ENCODE data around the gene IGF1R.

IGF1R gene

GRCh38 chr15:98703126-98703685 lies 54.9 kb downstream of the IGF1R start:
- Histone ChIP-seq H3K36me3 (ENCODE audit: control insufficient read depth, insufficient read depth, low read length) (no peaks in the 10 kb centered on the region), H3K27me3 (ENCODE audit: control insufficient read depth, insufficient read depth, low read length) (no peaks in the 10 kb centered on the region), H3K9ac (ENCODE audit: low read length) (no peak overlapping the region), H3K4me1 (ENCODE audit: control insufficient read depth, insufficient read depth, low read length) (peaks cover 22% of the 10 kb centered on the region), H3K4me3 (ENCODE audit: low read length) (no peak overlapping the region), H3K9me3 (ENCODE audit: control insufficient read depth, low read length) (no peaks in the 10 kb centered on the region)

GRCh38 chr15:98705070-98705469 lies 56.7 kb downstream of the IGF1R start:
- Histone ChIP-seq H3K9me3 (ENCODE audit: control insufficient read depth, low read length) (no peaks in the 10 kb centered on the region), H3K4me1 (ENCODE audit: control insufficient read depth, insufficient read depth, low read length) (peaks cover 13% of the 10 kb centered on the region), H3K27me3 (ENCODE audit: control insufficient read depth, insufficient read depth, low read length) (no peaks in the 10 kb centered on the region), H3K9ac (ENCODE audit: low read length) (no peak overlapping the region), H3K36me3 (ENCODE audit: control insufficient read depth, insufficient read depth, low read length) (no peaks in the 10 kb centered on the region), H3K4me3 (ENCODE audit: low read length) (no peak overlapping the region)

DNA sequence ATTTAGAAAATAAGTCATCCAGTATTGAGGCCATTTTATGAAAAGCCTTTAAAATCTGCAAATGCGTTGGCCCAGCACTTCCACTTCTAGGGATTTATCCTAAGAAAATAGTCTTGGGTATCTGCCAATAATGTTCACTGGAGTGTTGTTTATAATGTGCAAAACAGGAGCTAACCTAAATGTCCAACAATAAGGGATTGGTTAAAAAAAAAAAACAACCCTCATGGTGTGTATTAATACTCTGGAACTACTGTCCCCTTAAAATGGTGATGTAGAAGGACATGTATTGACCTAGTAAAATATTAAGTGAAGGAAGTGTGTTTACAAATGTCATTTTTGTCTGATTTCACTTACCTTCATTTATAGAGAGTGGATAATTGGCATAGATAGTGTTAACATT lies 58.0 kb downstream of the IGF1R start:
- H3K27me3 ChIP-seq (ENCODE audit: control insufficient read depth, insufficient read depth, low read length), result no peaks in the 10 kb centered on the region
- peaks cover 8% of the 10 kb centered on the region for H3K4me1 ChIP-seq (ENCODE audit: control insufficient read depth, insufficient read depth, low read length)
- no peaks in the 10 kb centered on the region for H3K36me3 ChIP-seq (ENCODE audit: control insufficient read depth, insufficient read depth, low read length)
- H3K9ac ChIP-seq (ENCODE audit: low read length), result no peak overlapping the region
- no peak overlapping the region for H3K4me3 ChIP-seq (ENCODE audit: low read length)
- H3K9me3 ChIP-seq (ENCODE audit: control insufficient read depth, low read length), result peaks cover 1% of the 10 kb centered on the region

- Histone ChIP-seq H3K27me3 (ENCODE audit: control insufficient read depth, insufficient read depth, low read length) (no peaks in the 10 kb centered on the region), H3K4me1 (ENCODE audit: control insufficient read depth, insufficient read depth, low read length) (peaks cover 8% of the 10 kb centered on the region), H3K9me3 (ENCODE audit: control insufficient read depth, low read length) (peaks cover 4% of the 10 kb centered on the region), H3K36me3 (ENCODE audit: control insufficient read depth, insufficient read depth, low read length) (no peaks in the 10 kb centered on the region), H3K4me3 (ENCODE audit: low read length) (no peak overlapping the region), H3K9ac (ENCODE audit: low read length) (no peak overlapping the region)
Observed at GRCh38 chr15:98706986-98707385, 58.6 kb downstream of the IGF1R start.

DNA sequence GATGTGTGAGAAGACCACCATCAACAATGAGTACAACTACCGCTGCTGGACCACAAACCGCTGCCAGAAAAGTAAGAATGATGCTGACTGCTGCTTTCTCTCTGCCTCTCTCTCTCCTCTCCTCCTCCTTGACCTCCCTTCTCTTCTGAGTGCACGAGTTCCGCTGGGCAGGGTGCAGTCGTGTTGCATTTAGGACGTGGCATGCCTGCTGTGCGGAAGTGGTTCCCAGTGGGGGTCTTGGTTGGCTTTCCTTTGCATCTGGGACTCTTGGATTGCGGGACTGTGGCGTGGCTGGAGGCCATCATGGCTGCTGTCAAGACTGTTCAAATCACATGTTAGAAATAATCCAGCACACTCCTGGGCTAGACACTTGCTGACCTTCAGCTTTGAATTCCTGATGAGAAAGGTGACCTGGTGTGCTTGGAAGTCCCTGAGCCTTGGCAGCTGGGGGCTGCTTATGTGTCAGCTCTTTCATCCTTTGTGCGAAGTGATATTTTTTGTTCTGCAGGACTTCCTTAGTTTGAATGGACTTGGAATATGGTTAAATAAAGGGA lies 59.8 kb downstream of the IGF1R start:
- Histone ChIP-seq H3K4me1 (ENCODE audit: control insufficient read depth, insufficient read depth, low read length) (peaks cover 6% of the 10 kb centered on the region), H3K9ac (ENCODE audit: low read length) (no peak overlapping the region), H3K27me3 (ENCODE audit: control insufficient read depth, insufficient read depth, low read length) (no peaks in the 10 kb centered on the region), H3K36me3 (ENCODE audit: control insufficient read depth, insufficient read depth, low read length) (no peaks in the 10 kb centered on the region), H3K4me3 (ENCODE audit: low read length) (no peak overlapping the region), H3K9me3 (ENCODE audit: control insufficient read depth, low read length) (peaks cover 4% of the 10 kb centered on the region)

- Histone ChIP-seq H3K9ac (ENCODE audit: low read length) (no peak overlapping the region), H3K27me3 (ENCODE audit: control insufficient read depth, insufficient read depth, low read length) (no peaks in the 10 kb centered on the region), H3K36me3 (ENCODE audit: control insufficient read depth, insufficient read depth, low read length) (no peaks in the 10 kb centered on the region), H3K9me3 (ENCODE audit: control insufficient read depth, low read length) (peaks cover 4% of the 10 kb centered on the region), H3K4me1 (ENCODE audit: control insufficient read depth, insufficient read depth, low read length) (peaks cover 13% of the 10 kb centered on the region), H3K4me3 (ENCODE audit: low read length) (no peak overlapping the region)
Observed at GRCh38 chr15:98711810-98712209, 63.5 kb downstream of the IGF1R start.

DNA sequence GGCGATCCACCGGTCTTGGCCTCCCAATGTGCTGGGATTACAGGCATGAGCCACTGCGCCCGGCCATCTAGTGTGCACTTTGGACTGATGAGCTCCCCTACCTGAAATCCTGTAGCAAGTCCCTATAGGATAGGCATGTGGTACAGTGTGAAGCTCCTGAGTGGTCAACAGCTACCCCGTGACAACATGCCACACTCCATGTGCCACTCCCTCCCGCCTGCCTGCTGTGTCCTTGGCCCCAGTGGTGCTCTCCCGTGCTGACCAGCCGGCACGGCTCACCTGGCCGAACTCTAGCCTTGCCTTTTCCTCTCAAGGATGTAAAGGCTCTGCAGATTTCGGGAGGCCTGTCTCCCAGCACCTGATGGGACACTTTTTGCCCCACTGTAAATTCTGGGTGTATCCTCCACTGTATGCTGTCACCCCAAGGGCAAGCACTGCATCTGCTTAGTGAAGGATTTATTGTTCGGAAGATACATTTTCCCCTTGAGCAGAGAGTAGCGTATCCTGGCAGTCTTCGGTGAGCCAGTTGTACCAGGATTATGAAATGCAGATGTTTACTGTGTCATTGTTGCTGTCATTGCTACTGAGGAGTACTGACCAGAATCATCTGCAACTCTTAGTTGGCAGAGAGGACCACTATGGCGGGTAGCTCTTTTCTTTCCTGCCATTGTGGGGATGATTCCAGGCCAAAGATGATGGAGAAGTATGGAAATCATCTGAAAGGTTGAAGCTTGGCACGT lies 64.7 kb downstream of the IGF1R start:
- Histone ChIP-seq H3K36me3 (ENCODE audit: control insufficient read depth, insufficient read depth, low read length) (no peaks in the 10 kb centered on the region), H3K27me3 (ENCODE audit: control insufficient read depth, insufficient read depth, low read length) (no peaks in the 10 kb centered on the region), H3K9me3 (ENCODE audit: control insufficient read depth, low read length) (peaks cover 4% of the 10 kb centered on the region), H3K4me3 (ENCODE audit: low read length) (no peak overlapping the region), H3K4me1 (ENCODE audit: control insufficient read depth, insufficient read depth, low read length) (peaks cover 13% of the 10 kb centered on the region), H3K9ac (ENCODE audit: low read length) (no peak overlapping the region)

DNA sequence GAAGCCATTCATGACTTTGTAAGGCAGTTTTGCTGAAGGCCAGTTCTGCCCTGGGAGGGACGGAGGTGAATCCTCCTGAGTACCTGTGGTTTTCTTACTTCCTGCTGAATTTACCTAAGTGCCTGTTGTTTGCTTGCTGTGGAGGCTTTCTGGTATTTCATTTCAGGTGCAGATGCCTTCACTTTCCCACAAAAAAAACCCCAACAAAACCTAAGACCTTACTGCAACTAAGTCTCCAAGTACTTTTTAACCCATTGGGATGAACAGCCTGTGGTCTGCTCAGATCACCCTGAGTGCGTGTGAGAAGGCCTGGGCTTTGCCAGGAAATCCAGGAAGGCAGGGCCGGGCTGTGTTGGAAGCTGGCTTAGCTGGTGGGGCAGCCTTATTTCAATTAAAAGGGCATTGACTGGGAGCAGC lies 65.3 kb downstream of the IGF1R start:
- H3K9me3 ChIP-seq (ENCODE audit: control insufficient read depth, low read length), result peaks cover 4% of the 10 kb centered on the region
- H3K36me3 ChIP-seq (ENCODE audit: control insufficient read depth, insufficient read depth, low read length), result no peaks in the 10 kb centered on the region
- H3K4me1 ChIP-seq (ENCODE audit: control insufficient read depth, insufficient read depth, low read length), result peaks cover 19% of the 10 kb centered on the region
- no peaks in the 10 kb centered on the region for H3K27me3 ChIP-seq (ENCODE audit: control insufficient read depth, insufficient read depth, low read length)
- peak overlapping the region; percentile 5 for H3K9ac ChIP-seq (ENCODE audit: low read length)
- no peak overlapping the region for H3K4me3 ChIP-seq (ENCODE audit: low read length)

DNA sequence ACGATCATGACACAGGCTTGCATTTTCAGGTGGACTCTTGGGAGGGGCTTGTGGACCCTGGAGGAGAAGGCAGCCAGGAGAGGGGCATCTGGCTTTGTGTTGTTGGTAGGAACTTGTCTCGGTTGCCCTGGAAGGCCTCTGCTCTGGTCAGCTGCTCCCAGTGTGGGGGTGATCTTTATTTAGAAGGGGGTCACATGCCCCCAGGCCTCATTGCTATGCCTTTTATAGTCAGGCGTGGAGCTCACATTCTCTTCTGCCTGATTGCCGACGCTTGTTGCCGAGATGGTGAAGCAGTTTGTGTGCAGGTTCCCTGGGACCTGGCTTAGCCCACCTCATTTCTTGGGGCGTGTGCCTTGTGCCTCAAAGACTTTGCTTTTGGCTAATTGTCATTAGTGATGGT lies 66.6 kb downstream of the IGF1R start:
- Histone ChIP-seq H3K4me1 (ENCODE audit: control insufficient read depth, insufficient read depth, low read length) (peaks cover 25% of the 10 kb centered on the region), H3K27me3 (ENCODE audit: control insufficient read depth, insufficient read depth, low read length) (no peaks in the 10 kb centered on the region), H3K4me3 (ENCODE audit: low read length) (no peak overlapping the region), H3K36me3 (ENCODE audit: control insufficient read depth, insufficient read depth, low read length) (no peaks in the 10 kb centered on the region), H3K9ac (ENCODE audit: low read length) (no peak overlapping the region), H3K9me3 (ENCODE audit: control insufficient read depth, low read length) (peaks cover 4% of the 10 kb centered on the region)

DNA sequence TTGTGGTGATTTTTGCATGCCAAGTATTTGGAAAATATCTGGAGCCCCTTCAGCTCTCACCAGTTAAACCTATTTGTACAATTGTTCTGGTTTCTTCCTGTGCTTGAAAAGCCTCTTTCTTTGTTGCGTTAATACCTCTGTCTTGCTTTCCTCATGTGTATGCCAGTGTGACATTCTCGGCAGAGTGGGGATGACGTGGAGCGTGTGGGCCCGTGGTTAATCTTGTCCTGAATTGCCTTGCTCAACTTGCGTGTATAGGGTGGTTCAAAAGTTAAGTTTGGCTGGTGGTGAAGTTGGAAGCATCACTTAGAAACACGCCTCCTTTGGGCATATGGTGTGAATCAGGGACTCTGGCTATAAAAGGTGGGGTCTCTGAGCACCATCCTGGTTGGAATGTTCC lies 67.1 kb downstream of the IGF1R start:
- Histone ChIP-seq H3K4me3 (ENCODE audit: low read length) (no peak overlapping the region), H3K9me3 (ENCODE audit: control insufficient read depth, low read length) (peaks cover 4% of the 10 kb centered on the region), H3K4me1 (ENCODE audit: control insufficient read depth, insufficient read depth, low read length) (peaks cover 25% of the 10 kb centered on the region), H3K36me3 (ENCODE audit: control insufficient read depth, insufficient read depth, low read length) (no peaks in the 10 kb centered on the region), H3K9ac (ENCODE audit: low read length) (no peak overlapping the region), H3K27me3 (ENCODE audit: control insufficient read depth, insufficient read depth, low read length) (no peaks in the 10 kb centered on the region)

GRCh38 chr15:98715890-98716443 lies 67.6 kb downstream of the IGF1R start:
- no peak overlapping the region for H3K9ac ChIP-seq (ENCODE audit: low read length)
- no peaks in the 10 kb centered on the region for H3K27me3 ChIP-seq (ENCODE audit: control insufficient read depth, insufficient read depth, low read length)
- peaks cover 25% of the 10 kb centered on the region for H3K4me1 ChIP-seq (ENCODE audit: control insufficient read depth, insufficient read depth, low read length)
- H3K9me3 ChIP-seq (ENCODE audit: control insufficient read depth, low read length), result peaks cover 4% of the 10 kb centered on the region
- H3K36me3 ChIP-seq (ENCODE audit: control insufficient read depth, insufficient read depth, low read length), result no peaks in the 10 kb centered on the region
- no peak overlapping the region for H3K4me3 ChIP-seq (ENCODE audit: low read length)

DNA sequence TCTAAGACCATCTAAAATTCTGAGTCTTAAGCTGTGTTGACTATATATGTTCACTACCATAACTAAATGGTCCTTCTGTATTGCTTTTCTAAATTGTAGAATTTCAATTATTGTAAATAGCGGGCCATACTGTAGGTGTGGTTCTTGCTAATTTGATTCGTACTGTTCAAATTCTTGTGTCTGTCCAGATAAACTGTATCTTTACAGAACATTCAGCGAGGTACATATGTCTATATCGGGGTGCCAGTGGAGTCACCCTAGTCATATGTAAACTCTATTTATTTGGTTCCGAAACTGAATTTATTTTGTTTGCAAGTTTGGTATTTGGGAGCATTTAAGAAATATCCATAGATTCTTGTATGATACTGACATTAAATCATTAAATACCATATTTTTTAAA lies 69.0 kb downstream of the IGF1R start:
- Histone ChIP-seq H3K36me3 (ENCODE audit: control insufficient read depth, insufficient read depth, low read length) (no peaks in the 10 kb centered on the region), H3K4me1 (ENCODE audit: control insufficient read depth, insufficient read depth, low read length) (peaks cover 28% of the 10 kb centered on the region), H3K9ac (ENCODE audit: low read length) (no peak overlapping the region), H3K27me3 (ENCODE audit: control insufficient read depth, insufficient read depth, low read length) (no peaks in the 10 kb centered on the region), H3K4me3 (ENCODE audit: low read length) (no peak overlapping the region), H3K9me3 (ENCODE audit: control insufficient read depth, low read length) (no peaks in the 10 kb centered on the region)
